Thyroid gland (tissue), 4 donors: ENCODE results near the gene OR10V1. TPM values are rescaled to one million over a fixed set of nuclear protein-coding genes. Genes with fewer than 3 reads are reported as not detected.

Experiments
- DNase-seq, 2 donors: peaks; one replicate each; pipeline ENCODE4 v3.0.0-alpha.2; 2019
- H3K27ac ChIP-seq, 3 donors: fragments of 200-600 bp; sonication (generic); 1 replicate in 2 of 3; 2 replicates in 1 of 3; pipeline ENCODE4 v1.5.1; 2016 to 2019; ENCODE audit warnings: mild to moderate bottlenecking in 1 of 3, moderate library complexity in 1 of 3
- H3K27me3 ChIP-seq: fragments of 200-600 bp; sonication (generic); one replicate; pipeline ENCODE4 v1.5.1; 2019
- H3K36me3 ChIP-seq, 2 donors: fragments of 200-600 bp; sonication (generic); one replicate each; pipeline ENCODE4 v1.5.1; 2016 to 2019
- H3K4me1 ChIP-seq, 2 donors: fragments of 200-600 bp; sonication (generic); one replicate each; pipeline ENCODE4 v1.5.1; 2017 to 2019
- H3K4me3 ChIP-seq, 3 donors: fragments of 200-600 bp; sonication (generic); replicated peaks in 1 of 3; 1 replicate in 2 of 3; 2 replicates in 1 of 3; pipeline ENCODE4 v1.5.1; 2016; ENCODE audit warnings: mild to moderate bottlenecking in 1 of 3
- H3K9me3 ChIP-seq: fragments of 200-600 bp; sonication (generic); one replicate; pipeline ENCODE4 v1.5.1; 2017
- POLR2A ChIP-seq, 2 donors: fragments of 450-650 bp; IDR thresholded peaks; one replicate each; pipeline ENCODE4 v1.6.1; 2017; ENCODE audit warnings: antibody characterized with exemption in 2 of 2, mild to moderate bottlenecking in 2 of 2, moderate library complexity in 1 of 2
- WGBS, 2 donors: methylation state at CpG; one replicate each; pipeline ENCODE4 v1.1.5; 2017; 5-methylcytosine and 5-hydroxymethylcytosine counted together
- intact Hi-C: fragments of 100-400 bp; cut with DNase I; formaldehyde crosslinking; loops from one replicate; pipeline ENCODE4 v1.15.1; 2023
- total RNA-seq, 4 donors: library from RNA; depleted of rRNA; stranded (reverse); fragments of >200 nt; gene quantifications; one replicate each; pipeline ENCODE4 v1.2.3, GENCODE V29; 2016
- TF ChIP-seq, protein P1 (sequence below), 6 experiments: fragments of 200-600 bp in 3 of 6; fragments of 450-650 bp in 3 of 6; sonication (generic) in 3 of 6; IDR thresholded peaks; one replicate each; pipeline ENCODE4 v1.5.1; 2016 to 2019; ENCODE audit warnings: antibody characterized with exemption in 6 of 6, mild to moderate bottlenecking in 2 of 6, inconsistent platforms in 1 of 6, moderate library complexity in 1 of 6

The OR10V1 gene
- total RNA-seq, 4 donors from 2014 or later = not detected

DNA sequence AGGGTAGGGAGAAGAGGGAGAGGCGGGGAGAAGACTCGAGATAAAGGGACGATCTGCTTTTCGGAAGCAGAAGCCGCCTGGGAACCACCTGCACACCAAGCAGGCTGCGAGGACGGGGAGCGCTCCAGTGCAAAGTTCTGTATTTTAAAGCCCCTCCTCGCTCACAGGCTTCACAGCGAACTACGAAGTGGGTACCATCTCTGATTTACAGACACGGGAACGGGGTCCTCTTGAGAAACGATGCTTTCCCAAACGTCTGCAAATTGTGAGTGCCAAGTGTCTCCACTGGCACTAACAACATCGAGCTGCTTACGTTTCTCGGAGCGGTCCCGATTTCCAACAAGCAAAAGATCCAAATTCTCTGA is 40.8 kb upstream of the OR10V1 start:
- Histone ChIP-seq H3K27ac (peak overlapping the region in 2 of 3 donors; percentile 94 to 96), H3K4me1 (peaks cover 14 to 15% of the 10 kb centered on the region in 2 donors), H3K27me3 (no peaks in the 10 kb centered on the region), H3K4me3 (peak overlapping the region; percentile 72 to 86 (median 78)), H3K9me3 (no peaks in the 10 kb centered on the region), H3K36me3 (no peaks in the 10 kb centered on the region)
- no peak for TF ChIP-seq POLR2A (IDR thresholded peaks at IDR 0.05)
- TF ChIP-seq, protein P1, sequence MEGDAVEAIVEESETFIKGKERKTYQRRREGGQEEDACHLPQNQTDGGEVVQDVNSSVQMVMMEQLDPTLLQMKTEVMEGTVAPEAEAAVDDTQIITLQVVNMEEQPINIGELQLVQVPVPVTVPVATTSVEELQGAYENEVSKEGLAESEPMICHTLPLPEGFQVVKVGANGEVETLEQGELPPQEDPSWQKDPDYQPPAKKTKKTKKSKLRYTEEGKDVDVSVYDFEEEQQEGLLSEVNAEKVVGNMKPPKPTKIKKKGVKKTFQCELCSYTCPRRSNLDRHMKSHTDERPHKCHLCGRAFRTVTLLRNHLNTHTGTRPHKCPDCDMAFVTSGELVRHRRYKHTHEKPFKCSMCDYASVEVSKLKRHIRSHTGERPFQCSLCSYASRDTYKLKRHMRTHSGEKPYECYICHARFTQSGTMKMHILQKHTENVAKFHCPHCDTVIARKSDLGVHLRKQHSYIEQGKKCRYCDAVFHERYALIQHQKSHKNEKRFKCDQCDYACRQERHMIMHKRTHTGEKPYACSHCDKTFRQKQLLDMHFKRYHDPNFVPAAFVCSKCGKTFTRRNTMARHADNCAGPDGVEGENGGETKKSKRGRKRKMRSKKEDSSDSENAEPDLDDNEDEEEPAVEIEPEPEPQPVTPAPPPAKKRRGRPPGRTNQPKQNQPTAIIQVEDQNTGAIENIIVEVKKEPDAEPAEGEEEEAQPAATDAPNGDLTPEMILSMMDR (IDR thresholded peaks at IDR 0.05) = no peak
- peak; percentile 20 to 24 for DNase-seq
- intact Hi-C loops = loop anchor here (2.0 to 5.0 kb wide), 2 partner anchors 48 to 56 kb away; partner anchors contain the start of gene MRPL16
- WGBS, 2 donors = 0% methylated on average over 20 of the region's 20 CpGs

DNA sequence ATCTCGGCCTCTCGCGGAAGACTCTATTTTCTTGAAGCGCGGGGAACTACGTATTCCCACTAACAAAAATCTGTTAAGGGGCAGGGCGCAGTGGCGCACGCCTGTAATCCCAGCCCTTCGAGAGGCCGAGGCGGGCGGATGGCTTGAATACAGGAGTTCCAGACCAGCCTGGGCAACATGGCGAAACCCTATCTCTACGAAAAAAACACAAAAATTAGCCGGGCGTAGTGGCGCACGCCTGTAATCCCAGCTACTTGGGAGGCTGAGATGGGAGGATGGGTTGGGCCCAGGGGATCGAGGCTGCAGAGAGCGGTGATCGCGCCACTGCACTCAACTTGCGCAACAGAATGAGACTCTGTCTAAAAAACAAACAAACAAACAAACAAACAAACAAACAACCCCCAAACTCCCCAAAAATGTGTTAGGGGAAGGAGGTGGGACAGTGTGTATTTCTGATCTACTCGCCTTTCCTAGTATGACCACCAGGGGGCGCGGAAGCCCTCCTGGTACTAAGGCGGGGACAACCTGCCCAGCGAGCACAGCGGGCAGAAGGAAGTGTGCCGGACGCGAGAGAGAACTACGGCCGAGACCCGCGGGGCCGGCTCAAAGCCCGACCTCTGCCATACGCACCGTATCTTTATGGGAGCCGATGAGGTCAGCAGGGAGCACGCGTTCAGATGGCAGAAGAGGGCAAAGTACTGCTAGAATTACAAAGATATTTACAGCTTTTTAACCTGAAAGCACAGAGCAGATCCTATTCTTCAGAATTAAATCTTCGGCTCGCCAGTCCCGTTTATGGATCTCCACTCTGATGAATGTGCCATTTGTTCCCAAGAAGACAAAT is 40.2 kb upstream of the OR10V1 start:
- WGBS, 2 donors = 31 to 33% methylated on average over 47 of the region's 47 CpGs
- intact Hi-C loops = loop anchor here (2.0 to 5.0 kb wide), 2 partner anchors 48 to 57 kb away; partner anchors contain the start of gene MRPL16
- TF ChIP-seq POLR2A (IDR thresholded peaks at IDR 0.05) = peak in 1 of 2 donors; percentile 37
- TF ChIP-seq, protein P1 (IDR thresholded peaks at IDR 0.05) = peak; percentile 78 to 94 (median 85)
- Histone ChIP-seq H3K9me3 (no peaks in the 10 kb centered on the region), H3K36me3 (no peaks in the 10 kb centered on the region), H3K4me3 (peak overlapping the region; percentile 72 to 86 (median 78)), H3K27ac (peak overlapping the region in 2 of 3 donors; percentile 94 to 96), H3K4me1 (peaks cover 14 to 15% of the 10 kb centered on the region in 2 donors), H3K27me3 (no peaks in the 10 kb centered on the region)
- DNase-seq = peak; percentile 87 to 90

DNA sequence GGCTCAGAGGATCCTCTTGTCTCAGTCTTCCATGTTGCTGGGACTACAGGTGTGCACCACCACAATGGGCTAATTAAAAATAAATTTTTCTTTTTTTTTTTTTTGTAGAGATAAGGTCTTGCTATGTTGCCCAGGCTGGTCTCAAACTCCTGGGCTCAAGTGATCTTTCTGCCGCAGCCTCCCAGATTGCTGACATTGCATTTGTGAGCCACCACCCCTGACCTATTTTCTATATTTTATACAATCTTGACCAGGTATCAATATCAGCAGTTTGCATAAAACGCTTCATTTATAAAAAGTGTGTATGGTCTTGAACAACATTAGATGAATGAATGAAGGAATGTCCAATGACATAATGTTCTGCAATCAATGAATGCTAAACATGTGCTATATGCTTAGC is 32.5 kb upstream of the OR10V1 start:
- WGBS, 2 donors = 82 to 89% methylated on average over 2 of the region's 2 CpGs
- intact Hi-C loops = no loop called here
- H3K9me3 ChIP-seq = no peaks in the 10 kb centered on the region

DNA sequence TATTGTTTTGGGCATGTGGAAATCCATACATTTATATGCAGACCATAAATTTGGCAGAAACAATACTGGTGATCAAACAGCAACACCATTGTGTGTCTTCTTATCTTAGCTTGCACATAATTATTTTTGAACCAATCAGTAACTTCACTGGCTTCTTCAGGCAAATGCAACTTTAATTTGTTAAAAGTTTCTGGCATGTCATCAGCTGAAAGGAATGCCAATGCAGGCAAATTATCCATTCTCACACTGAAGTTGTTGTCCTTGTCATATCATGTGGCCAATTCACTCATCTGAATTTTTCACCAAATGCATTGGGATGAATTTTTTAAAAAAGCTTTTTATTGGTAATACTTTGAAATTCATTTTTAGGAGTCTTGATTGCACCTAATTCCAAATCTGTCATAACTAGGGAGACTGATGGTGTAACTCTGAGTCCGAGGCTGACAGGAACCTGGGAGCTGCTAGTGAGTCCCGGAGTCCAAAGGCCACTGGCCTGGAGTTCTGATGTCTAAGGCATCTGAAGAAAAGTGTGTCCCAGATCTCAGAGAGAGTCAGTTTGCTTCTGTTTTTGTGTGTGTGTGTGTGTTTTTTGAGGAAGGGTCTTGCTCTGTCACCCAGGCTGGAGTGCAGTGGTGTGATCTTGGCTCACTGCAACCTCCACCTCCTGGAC is 17.4 kb upstream of the OR10V1 start:
- no peaks in the 10 kb centered on the region for H3K27me3 ChIP-seq
- WGBS, 2 donors = 83 to 84% methylated on average over 2 of the region's 2 CpGs
- DNase-seq = no peak
- H3K9me3 ChIP-seq = no peaks in the 10 kb centered on the region
- TF ChIP-seq POLR2A (IDR thresholded peaks at IDR 0.05) = no peak
- TF ChIP-seq, protein P1 (IDR thresholded peaks at IDR 0.05) = no peak
- intact Hi-C loops = no loop called here
- H3K4me3 ChIP-seq = no peak overlapping the region
- H3K4me1 ChIP-seq = no peaks in the 10 kb centered on the region
- no peaks in the 10 kb centered on the region for H3K36me3 ChIP-seq
- no peak overlapping the region for H3K27ac ChIP-seq

More for the DNA sequence above, 32.5 kb upstream of the OR10V1 start:
- Histone ChIP-seq H3K4me1 (no peaks in the 10 kb centered on the region), H3K27me3 (no peaks in the 10 kb centered on the region), H3K36me3 (no peaks in the 10 kb centered on the region), H3K27ac (no peak overlapping the region), H3K4me3 (no peak overlapping the region)
- DNase-seq = no peak
- no peak for TF ChIP-seq POLR2A (IDR thresholded peaks at IDR 0.05)
- TF ChIP-seq, protein P1 (IDR thresholded peaks at IDR 0.05) = no peak
